ENCODE results near the gene FNDC3B. TPM values are rescaled to one million over a fixed set of nuclear protein-coding genes. Genes with fewer than 3 reads are reported as not detected.

The FNDC3B gene
- total RNA-seq, 2 donors from 2014 or later = 27.0 to 41.6 TPM

GRCh38 chr3:172102123-172102882, 62.9 kb downstream of the FNDC3B start:
- peak overlapping the region; percentile 97 for H3K27ac Mint-ChIP-seq
- H3K4me1 Mint-ChIP-seq = peaks cover 51% of the 10 kb centered on the region
- no peaks in the 10 kb centered on the region for H3K27me3 Mint-ChIP-seq
- H3K9me3 ChIP-seq (ENCODE audit: control insufficient read depth, low read length, poor library complexity, severe bottlenecking) = no peaks in the 10 kb centered on the region
- H3K36me3 Mint-ChIP-seq (ENCODE audit: low read depth) = peaks cover 1% of the 10 kb centered on the region
- peak; percentile 61 for ATAC-seq
- peak overlapping the region; percentile 68 for H3K4me3 Mint-ChIP-seq
- peak; percentile 12 to 19 (median 16) for DNase-seq

DNA sequence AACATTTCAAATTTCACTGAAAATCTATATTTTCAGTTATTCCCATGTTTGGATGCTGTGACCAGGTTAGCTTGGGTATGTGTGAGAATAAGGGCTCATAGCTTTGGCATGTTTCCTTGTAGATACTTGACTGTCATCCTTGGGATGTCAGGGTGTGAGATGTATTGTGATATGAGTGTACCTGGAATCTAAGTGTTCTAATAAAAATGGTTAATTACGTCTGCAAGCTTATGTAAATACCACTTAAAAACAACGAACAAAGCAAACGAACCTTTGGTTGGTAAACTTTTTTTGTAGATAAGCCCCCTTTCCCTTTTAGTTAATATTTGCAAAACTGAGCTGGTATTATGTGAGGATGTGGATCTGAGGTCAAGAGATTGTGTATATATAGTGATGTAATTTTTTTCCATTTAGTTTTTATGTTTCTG, 63.5 kb downstream of the FNDC3B start:
- H3K27ac Mint-ChIP-seq = peak overlapping the region; percentile 97

GRCh38 chr3:172103724-172104123, 64.3 kb downstream of the FNDC3B start:
- Mint-ChIP-seq H3K27me3 (no peaks in the 10 kb centered on the region), H3K27ac (peak overlapping the region; percentile 97), H3K36me3 (ENCODE audit: low read depth) (peaks cover 2% of the 10 kb centered on the region), H3K4me1 (peaks cover 63% of the 10 kb centered on the region), H3K4me3 (no peak overlapping the region)
- no peak for ATAC-seq
- DNase-seq = no peak
- H3K9me3 ChIP-seq (ENCODE audit: control insufficient read depth, low read length, poor library complexity, severe bottlenecking) = no peaks in the 10 kb centered on the region

More for the DNA sequence above, 63.5 kb downstream of the FNDC3B start:
- DNase-seq (no peak), ATAC-seq (no peak)
- peak overlapping the region; percentile 68 for H3K4me3 Mint-ChIP-seq
- no peaks in the 10 kb centered on the region for H3K9me3 ChIP-seq (ENCODE audit: control insufficient read depth, low read length, poor library complexity, severe bottlenecking)
- peaks cover 56% of the 10 kb centered on the region for H3K4me1 Mint-ChIP-seq
- peaks cover 2% of the 10 kb centered on the region for H3K36me3 Mint-ChIP-seq (ENCODE audit: low read depth)
- H3K27me3 Mint-ChIP-seq = no peaks in the 10 kb centered on the region

DNA sequence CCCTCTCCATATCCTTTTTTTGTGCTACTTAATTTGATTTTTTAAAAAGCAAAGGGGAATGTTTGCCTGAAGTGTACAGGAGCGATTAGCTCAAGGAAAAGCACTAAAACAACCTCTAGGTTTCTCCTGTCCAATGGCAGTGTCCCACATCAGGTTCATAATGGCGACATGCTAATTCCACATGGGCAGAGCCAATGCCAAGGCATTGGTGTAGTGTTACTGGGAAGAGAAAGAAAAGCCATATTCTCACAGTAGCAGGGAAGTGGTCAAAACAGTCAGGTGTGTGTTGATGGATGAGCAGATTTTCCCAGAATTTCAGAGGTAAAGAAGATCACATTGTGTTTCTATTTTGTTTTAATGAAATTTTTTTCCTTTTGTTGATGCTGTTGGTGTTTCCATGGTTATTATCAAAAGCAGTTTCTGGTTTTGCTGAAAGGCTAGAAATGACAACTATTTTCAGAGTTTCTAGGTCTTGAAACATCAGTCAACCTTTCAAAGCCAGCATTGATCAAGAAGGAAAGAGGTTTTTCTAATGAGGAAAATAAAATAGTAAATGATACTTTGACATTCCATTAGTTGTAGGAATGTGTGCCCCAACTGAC, 65.2 kb downstream of the FNDC3B start:
- H3K4me3 Mint-ChIP-seq = no peak overlapping the region
- ATAC-seq = no peak
- no peaks in the 10 kb centered on the region for H3K27me3 Mint-ChIP-seq
- H3K4me1 Mint-ChIP-seq = peaks cover 58% of the 10 kb centered on the region
- peaks cover 2% of the 10 kb centered on the region for H3K36me3 Mint-ChIP-seq (ENCODE audit: low read depth)
- DNase-seq = no peak
- peak overlapping the region; percentile 97 for H3K27ac Mint-ChIP-seq
- no peaks in the 10 kb centered on the region for H3K9me3 ChIP-seq (ENCODE audit: control insufficient read depth, low read length, poor library complexity, severe bottlenecking)

GRCh38 chr3:172106037-172106954, 66.9 kb downstream of the FNDC3B start:
- peaks cover 2% of the 10 kb centered on the region for H3K36me3 Mint-ChIP-seq (ENCODE audit: low read depth)
- H3K4me3 Mint-ChIP-seq = peak overlapping the region; percentile 39
- peaks cover 65% of the 10 kb centered on the region for H3K4me1 Mint-ChIP-seq
- H3K9me3 ChIP-seq (ENCODE audit: control insufficient read depth, low read length, poor library complexity, severe bottlenecking) = no peaks in the 10 kb centered on the region
- ATAC-seq (no peak), DNase-seq (no peak)
- peak overlapping the region; percentile 97 for H3K27ac Mint-ChIP-seq
- no peaks in the 10 kb centered on the region for H3K27me3 Mint-ChIP-seq

DNA sequence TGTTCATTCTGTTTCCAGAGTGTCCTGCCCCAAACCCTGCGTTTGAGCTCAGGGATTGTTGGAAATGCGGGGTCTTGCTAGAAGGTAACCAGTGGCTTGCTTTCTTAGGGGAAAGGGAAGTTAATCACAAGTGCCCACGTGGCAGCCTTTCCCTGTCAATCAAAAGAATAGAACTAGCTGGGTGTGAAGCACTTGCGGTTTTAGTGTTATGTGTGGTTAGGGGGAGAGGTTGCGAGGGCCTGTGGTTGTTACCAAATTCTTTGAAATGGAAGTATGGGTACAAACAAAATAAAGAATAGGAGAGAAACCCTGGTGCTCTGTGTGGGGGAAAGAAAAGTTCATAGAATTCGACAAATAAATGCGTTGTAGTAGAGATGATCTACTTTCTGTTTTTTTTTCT, 67.6 kb downstream of the FNDC3B start:
- Mint-ChIP-seq H3K36me3 (ENCODE audit: low read depth) (peaks cover 2% of the 10 kb centered on the region), H3K4me1 (peaks cover 64% of the 10 kb centered on the region), H3K27ac (peak overlapping the region; percentile 97), H3K27me3 (no peaks in the 10 kb centered on the region), H3K4me3 (peak overlapping the region; percentile 88)
- H3K9me3 ChIP-seq (ENCODE audit: control insufficient read depth, low read length, poor library complexity, severe bottlenecking) = no peaks in the 10 kb centered on the region
- ATAC-seq (peak; percentile 73), DNase-seq (peak in 2 of 3 donors; percentile 21 to 26)

- Mint-ChIP-seq H3K4me1 (peaks cover 59% of the 10 kb centered on the region), H3K27ac (peak overlapping the region; percentile 97), H3K4me3 (peak overlapping the region; percentile 88)
Measured at GRCh38 chr3:172107403-172107802, 68.0 kb downstream of the FNDC3B start.

GRCh38 chr3:172110127-172110779, 70.9 kb downstream of the FNDC3B start:
- Mint-ChIP-seq H3K4me1 (peaks cover 57% of the 10 kb centered on the region), H3K27me3 (no peaks in the 10 kb centered on the region), H3K4me3 (no peak overlapping the region), H3K27ac (peak overlapping the region; percentile 97), H3K36me3 (ENCODE audit: low read depth) (peaks cover 12% of the 10 kb centered on the region)
- DNase-seq (no peak), ATAC-seq (no peak)
- H3K9me3 ChIP-seq (ENCODE audit: control insufficient read depth, low read length, poor library complexity, severe bottlenecking) = no peaks in the 10 kb centered on the region

More at GRCh38 chr3:172107403-172107802, 68.0 kb downstream of the FNDC3B start:
- Mint-ChIP-seq H3K36me3 (ENCODE audit: low read depth) (peaks cover 2% of the 10 kb centered on the region), H3K27me3 (no peaks in the 10 kb centered on the region)
- H3K9me3 ChIP-seq (ENCODE audit: control insufficient read depth, low read length, poor library complexity, severe bottlenecking) = no peaks in the 10 kb centered on the region
- ATAC-seq = peak; percentile 77
- peak in 1 of 3 donors; percentile 17 for DNase-seq

DNA sequence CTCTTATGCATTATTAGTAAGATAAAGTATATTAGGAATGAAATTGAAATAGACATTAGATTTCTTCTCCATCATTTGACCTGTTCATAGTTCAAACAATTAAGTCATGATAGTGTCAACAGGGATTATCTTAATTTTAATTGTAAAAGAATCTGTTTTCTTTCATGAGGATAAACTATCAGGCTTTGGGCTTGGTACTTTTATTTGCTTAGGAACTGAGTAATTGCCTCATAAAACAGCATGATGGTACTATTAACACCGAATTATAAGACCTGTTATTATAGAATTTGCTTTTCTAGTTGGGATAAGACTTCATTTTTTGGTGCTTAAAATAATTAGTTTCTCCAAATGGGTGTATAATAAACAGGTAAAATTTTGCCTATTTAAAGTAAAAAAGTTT, 71.8 kb downstream of the FNDC3B start:
- DNase-seq (no peak), ATAC-seq (no peak)
- Mint-ChIP-seq H3K27ac (no peak overlapping the region), H3K27me3 (no peaks in the 10 kb centered on the region), H3K36me3 (ENCODE audit: low read depth) (peaks cover 12% of the 10 kb centered on the region), H3K4me3 (no peak overlapping the region), H3K4me1 (peaks cover 51% of the 10 kb centered on the region)
- H3K9me3 ChIP-seq (ENCODE audit: control insufficient read depth, low read length, poor library complexity, severe bottlenecking) = no peaks in the 10 kb centered on the region

DNA sequence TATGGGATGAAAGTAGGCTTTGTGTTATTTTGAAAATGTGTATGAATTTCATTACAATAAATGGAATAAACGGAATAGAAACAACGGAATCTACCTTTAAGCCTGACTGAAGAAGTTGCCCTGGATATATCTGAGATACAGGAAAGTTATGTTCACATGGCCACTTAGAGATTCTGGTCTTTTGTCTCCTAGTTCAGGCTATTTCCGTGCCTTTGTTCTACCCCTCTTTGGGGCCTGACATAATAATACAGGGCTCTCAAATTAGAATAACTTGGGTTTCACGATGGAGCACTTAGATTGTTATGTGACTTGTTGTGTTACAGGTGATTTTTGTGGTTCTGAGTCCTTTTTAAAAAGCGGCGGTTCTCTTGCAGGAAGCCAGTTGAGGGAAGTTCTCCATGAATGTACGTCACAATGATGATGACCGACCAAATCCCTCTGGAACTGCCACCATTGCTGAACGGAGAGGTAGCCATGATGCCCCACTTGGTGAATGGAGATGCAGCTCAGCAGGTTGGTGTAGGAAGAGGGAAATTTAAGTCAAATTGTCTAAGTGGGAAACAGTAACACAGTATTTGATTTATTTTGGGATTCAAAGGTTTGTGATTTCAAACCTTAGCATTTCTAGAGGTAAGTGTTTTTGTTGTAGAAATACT, 72.8 kb downstream of the FNDC3B start:
- Mint-ChIP-seq H3K27me3 (no peaks in the 10 kb centered on the region), H3K4me3 (no peak overlapping the region), H3K36me3 (ENCODE audit: low read depth) (peaks cover 12% of the 10 kb centered on the region), H3K4me1 (peaks cover 41% of the 10 kb centered on the region), H3K27ac (no peak overlapping the region)
- H3K9me3 ChIP-seq (ENCODE audit: control insufficient read depth, low read length, poor library complexity, severe bottlenecking) = no peaks in the 10 kb centered on the region
- ATAC-seq (no peak), DNase-seq (no peak)

GRCh38 chr3:172112734-172113120, 73.3 kb downstream of the FNDC3B start:
- no peak for DNase-seq
- ATAC-seq = no peak
- no peaks in the 10 kb centered on the region for H3K27me3 Mint-ChIP-seq

DNA sequence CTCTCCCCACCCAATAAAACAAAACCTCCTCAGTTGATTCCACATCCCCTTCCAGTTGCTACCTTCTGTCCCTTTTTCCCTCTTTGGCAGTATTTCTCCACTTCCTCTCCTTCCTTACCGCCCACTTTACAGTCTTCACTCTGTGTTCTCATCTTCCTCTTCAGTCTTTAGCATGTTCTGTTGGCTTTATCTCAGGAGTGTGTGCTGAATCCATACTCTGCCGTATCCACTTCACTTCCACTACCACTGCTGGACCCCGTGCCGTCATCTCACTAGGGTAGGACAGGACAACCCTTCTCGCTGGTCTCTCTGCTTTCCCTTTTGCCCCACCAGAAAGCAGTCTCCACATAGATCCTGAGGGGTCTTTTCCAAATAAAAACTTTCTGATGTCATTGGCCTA, 74.3 kb downstream of the FNDC3B start:
- peaks cover 29% of the 10 kb centered on the region for H3K4me1 Mint-ChIP-seq
- H3K27ac Mint-ChIP-seq = peak overlapping the region; percentile 2

More at GRCh38 chr3:172112734-172113120, 73.3 kb downstream of the FNDC3B start:
- Mint-ChIP-seq H3K4me1 (peaks cover 35% of the 10 kb centered on the region), H3K27ac (no peak overlapping the region), H3K4me3 (no peak overlapping the region), H3K36me3 (ENCODE audit: low read depth) (peaks cover 10% of the 10 kb centered on the region)
- no peaks in the 10 kb centered on the region for H3K9me3 ChIP-seq (ENCODE audit: control insufficient read depth, low read length, poor library complexity, severe bottlenecking)

More for the DNA sequence above, 74.3 kb downstream of the FNDC3B start:
- no peak overlapping the region for H3K4me3 Mint-ChIP-seq
- no peaks in the 10 kb centered on the region for H3K9me3 ChIP-seq (ENCODE audit: control insufficient read depth, low read length, poor library complexity, severe bottlenecking)
- no peaks in the 10 kb centered on the region for H3K27me3 Mint-ChIP-seq
- no peak for DNase-seq
- no peak for ATAC-seq
- H3K36me3 Mint-ChIP-seq (ENCODE audit: low read depth) = peaks cover 12% of the 10 kb centered on the region
